ENCODE results near the gene CMKLR1.

Gene CMKLR1

DNA sequence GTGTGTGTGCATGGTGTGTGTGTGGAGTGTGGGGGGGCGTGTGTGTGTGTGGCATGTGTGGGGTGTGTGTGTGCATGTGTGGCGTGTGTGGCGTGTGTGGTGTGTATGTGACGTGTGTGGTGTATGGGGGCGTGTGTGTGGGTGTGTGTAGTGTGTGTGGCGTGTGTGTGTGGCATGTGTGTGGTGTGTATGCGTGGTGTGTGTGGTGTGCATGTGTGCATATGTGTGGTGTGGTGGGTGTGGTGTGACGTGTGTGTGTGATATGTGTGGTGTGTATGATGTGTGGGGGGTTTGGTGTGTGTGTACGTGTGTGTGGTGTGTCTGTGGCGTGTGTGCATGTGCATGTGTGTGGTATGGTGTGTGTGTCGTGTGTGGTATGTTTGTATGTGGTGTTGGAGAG lies 24.1 kb upstream of the CMKLR1 start:
- no peak for DNase-seq

DNA sequence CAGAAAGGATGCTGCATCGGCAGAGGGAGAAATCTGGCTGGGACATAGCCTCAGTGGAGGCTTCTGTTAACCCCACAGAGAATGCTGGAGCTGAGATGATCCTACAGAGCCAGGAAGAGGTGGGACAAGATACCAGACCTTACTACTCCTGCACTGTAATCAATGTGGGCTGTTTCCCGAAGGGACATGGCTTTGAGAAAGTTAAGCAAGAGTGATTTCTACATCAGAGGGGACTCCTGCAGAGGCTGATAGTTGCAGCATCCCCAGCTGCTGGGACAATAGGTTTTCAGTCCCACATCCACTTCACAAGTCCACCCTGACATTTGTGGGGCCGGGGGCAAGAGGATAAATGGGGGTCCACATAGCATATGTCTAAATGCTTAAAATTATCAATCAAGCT lies 22.5 kb upstream of the CMKLR1 start:
- DNase-seq, result no peak

DNA sequence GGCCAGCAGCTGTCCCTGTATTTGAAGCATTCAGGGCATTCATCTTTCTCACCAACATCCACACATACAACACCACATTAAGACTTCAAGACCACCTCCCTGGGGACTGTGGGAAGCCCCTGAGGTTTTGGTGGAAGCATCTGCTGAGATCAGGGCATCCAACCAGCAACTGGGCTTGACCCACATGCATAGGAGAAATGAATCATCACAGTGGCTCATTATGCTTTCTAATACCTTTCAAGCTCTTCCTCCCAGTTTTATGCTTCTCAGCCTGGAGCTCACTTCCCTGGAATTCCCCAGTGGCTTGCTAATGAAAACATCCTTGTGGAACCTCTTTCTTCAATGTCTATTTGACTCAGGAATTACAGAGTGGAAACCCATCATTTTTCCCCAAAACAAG lies 21.4 kb upstream of the CMKLR1 start:
- DNase-seq, result no peak

DNA sequence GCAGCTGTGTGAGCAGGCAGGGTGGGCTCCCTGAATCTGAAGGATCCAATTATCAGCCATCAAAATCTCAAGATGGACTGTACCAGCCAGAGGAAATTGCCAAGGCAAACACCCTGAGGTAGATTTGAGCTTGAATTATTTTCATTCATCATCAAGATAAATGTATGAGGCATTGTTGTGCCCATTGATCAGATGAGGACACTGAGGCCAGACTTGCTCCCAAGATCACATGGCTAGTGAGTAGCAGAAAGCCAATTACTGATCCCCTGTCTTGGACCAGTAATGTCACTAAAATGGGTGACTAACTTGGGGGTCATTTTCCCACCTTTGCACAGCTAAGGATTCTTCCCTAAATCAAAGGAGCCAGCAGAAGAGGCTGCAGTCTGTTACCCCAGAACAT lies 20.9 kb upstream of the CMKLR1 start:
- no peak for DNase-seq

DNA sequence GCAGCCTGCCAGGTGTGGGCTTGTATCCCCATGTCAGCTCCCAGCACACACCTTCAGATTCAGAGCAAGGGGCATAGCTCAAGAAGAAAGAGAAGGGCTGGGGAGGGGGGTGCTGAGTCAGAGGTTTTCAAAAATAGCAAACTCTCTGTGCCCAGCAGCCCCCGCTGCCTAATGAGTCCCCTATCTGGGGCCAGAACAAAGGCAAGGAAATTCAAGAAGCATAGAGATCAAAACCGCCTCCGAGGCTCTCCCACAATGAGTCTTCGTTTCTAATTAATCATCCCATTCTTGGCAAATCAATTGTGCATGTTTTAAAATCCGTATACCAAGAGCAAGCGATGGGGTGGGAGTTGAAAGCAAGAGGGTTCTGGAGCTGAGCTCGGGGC lies 19.5 kb upstream of the CMKLR1 start:
- peak in 4 of 51 donors; percentile 7 to 70 (median 38) for DNase-seq

DNA sequence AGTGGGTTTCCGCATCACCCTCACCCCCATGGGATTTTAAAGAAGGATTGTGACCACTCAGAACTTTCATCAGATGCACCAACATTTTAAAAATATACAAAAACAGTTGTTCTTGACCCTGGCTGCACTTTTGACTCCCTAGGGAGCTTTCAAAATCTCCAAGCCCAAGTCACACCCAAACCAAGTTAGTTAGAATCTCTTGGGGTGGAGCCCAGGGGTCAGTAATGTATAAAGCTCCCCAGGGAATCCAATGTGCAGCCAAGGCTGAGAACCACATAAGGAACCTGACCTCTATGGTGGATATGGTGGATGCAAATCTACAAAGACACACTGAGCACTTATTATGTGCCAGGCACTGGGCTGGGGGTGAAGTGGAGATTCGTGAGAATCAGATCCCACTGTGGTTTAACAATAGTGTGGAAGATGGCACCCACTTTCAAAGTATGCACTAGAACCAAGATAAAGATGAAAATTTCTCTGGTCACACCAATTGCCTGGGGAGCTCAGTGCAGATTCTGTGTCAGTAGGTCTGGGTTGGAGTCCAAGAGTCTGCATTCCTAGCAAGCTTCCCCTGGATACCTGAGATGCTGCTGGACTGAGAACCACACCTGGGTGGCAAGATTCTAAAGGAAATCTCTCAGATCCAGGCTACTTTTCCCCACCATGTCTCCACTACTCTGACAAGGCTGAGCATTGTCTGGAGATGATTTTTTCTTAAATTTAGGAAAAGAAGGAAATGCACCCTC lies 18.9 kb upstream of the CMKLR1 start:
- no peak for DNase-seq

DNA sequence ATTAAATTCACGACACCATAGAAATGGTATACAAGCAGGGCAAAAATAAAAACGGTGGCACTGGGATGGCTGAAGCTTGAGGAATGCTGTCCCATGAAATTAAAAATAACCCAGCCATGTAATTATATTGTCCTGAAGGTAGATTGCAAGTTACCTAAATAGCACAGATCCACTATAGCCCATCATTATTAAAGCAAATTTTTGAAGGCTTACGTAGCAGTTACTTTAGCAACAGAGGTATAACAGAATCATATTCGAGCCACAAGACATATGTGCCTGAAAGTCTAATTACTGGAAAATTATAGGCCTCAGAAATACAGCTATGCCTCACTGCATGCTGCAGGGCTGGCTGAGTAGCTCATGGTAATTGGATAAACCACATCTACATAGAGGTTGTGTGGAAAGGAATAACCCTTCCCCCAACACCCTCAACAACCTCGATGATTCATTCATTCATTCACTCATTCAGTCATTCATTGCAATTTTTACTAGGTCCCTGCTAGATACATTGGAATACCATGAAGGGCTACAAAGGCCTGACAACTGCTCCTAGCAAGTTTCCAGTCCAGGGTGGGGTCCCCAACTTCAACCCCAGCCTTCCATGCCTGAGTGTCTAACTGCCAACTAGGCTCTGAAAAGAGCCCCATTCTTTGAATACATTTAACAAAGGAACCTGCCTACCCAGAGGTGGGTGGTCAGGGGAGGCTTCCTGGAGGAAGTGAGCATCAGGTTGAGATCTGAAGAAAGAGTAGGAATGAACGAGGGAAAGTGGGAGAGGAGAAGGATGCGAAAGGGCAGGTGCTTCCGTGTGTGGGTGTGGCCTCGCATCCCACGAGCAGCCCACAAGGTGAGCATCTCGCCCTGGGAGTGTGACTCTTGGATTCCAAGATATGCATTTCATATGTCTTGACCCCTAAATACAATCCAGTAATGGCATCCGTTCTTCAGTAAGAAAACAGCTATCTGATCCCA lies 18.0 kb upstream of the CMKLR1 start:
- DNase-seq, result no peak

DNA sequence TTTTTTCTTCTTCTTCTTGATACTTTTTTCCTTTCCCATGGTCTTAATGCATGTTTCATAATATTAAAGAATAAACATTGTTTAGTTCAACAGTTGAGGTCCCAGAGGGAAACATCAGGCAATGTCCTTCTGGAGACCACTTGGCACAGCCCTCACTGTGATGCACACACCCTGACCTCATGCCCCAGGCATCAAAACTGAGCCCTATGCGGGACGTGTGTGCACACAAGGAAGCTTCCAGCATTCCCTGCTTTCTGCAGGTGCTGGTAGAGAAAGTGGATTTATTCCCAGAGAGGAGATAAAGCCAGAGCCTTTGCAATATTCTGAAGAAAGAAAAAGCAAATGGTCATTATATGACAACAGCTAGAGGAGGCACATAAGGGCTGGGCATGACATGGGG lies 16.0 kb upstream of the CMKLR1 start:
- no peak for DNase-seq

DNA sequence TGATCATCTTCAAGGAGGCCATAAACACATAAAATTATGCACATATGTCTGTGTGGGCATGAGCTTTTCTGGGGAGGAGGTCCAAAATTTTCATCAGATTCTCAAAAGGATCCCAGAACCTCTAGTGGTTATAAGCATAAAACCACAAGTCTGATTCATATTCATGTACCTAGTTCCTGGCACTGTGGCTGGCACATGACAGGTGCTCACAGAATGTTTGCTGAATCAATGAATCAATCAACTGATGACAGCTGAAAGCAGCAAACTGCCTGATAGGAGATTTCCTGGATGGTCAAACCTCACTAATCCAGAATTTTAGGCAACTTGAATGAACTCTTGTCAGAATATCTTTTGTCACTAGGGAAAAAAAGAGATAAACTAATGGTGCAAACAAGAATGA lies 13.5 kb upstream of the CMKLR1 start:
- no peak for DNase-seq

DNA sequence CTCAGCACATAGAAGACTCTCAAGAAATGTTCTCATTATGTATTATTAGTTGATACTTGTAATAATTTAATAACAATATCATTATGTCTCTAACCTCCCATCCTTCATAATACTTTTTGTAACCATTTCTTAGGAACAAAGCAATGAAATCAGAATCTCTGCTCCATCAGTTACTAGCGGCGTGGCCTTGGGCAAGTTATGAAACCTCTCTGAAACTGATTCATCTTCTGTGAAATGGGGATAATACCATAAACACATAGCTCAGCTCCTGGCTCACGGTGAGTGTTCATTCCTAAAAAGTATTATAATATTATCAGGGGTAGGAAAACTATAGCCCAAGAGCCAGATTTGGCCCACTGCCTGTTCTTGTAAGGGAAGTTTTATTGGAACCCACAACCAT lies 11.4 kb upstream of the CMKLR1 start:
- DNase-seq, result no peak

DNA sequence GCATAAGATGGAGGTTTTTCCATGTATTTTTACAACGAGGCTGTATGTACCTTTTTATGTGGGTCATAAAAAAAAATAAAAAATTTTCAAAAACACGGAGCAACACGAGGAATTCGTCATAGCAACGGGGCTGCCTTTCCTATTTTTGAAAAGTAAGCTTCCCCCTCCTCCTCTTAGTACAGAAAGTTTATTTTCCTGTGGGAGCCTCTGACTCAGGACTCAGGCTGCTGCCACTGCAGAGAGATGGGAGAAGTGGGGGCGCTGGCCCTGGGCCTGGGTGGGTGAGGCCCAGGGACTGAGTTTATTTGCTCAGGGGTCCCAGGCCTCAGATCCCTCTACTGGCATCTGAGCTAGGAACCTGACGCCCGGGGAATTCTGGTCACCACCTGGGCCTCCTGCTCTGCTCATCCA lies 10.2 kb upstream of the CMKLR1 start:
- peak in 2 of 51 donors; percentile 11 to 33 for DNase-seq

DNA sequence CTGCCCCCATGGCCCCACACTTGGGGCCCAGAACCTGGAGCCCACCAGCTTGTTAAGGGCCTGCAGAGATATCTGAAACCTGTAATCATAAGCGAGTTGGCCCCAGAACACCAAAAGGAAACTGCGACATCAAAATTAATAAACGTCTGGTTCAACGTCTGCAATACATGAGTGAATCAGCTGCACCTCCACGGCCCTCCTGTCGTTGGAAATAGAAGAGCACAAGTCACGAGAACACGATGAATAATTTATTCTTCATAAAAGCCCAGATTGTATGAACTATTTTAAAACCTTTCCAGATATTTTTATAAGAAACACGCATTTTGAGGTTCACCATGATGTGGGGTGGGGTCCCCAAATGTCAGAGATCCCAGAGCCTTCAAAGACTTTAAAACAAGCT lies 9.7 kb upstream of the CMKLR1 start:
- peak in 1 of 51 donors; percentile 73 for DNase-seq

DNA sequence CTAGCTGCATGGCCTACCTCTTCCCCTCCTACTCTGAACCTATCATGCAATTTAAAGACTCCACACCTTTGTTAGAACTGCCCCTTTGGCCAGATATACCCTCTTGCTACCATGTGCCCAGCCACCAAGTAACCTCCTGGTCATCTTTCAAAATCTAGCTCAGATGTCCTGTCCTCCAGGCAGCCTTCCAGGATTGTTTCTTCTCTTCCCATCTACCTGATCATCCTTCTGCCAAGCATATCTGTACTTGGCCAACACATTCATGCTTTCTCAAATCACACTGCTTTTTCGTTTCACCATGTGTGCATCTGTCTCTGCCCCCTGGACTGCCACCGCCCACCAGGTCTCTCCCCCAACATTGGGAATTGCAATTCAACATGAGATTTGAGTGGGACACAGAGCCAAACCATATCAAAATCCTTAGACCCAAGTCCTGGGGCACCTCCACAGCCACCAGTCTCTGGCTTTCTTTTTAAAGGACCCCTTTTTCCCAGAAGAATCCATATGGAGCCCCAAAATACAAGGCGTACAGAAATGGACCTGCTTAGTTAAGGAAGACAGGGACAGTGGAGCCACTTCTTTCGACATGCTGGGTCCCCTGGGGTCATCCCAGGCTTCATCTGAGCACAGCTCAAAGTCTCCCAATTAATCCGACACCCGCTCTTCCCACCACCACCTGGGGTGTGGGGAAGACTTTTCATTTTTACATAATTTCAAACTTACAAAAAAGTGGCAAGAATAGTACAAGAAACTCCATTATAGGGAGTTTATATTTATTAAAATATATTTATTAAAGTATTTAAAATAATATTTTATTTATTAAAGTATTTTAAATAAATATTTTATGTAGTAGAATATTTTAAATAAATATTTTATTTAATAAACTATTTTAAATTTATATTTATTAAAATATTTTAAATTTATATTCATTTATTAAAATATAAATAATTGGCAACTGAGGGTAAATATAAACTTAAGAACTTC lies 7.9 kb upstream of the CMKLR1 start:
- no peak for DNase-seq

DNA sequence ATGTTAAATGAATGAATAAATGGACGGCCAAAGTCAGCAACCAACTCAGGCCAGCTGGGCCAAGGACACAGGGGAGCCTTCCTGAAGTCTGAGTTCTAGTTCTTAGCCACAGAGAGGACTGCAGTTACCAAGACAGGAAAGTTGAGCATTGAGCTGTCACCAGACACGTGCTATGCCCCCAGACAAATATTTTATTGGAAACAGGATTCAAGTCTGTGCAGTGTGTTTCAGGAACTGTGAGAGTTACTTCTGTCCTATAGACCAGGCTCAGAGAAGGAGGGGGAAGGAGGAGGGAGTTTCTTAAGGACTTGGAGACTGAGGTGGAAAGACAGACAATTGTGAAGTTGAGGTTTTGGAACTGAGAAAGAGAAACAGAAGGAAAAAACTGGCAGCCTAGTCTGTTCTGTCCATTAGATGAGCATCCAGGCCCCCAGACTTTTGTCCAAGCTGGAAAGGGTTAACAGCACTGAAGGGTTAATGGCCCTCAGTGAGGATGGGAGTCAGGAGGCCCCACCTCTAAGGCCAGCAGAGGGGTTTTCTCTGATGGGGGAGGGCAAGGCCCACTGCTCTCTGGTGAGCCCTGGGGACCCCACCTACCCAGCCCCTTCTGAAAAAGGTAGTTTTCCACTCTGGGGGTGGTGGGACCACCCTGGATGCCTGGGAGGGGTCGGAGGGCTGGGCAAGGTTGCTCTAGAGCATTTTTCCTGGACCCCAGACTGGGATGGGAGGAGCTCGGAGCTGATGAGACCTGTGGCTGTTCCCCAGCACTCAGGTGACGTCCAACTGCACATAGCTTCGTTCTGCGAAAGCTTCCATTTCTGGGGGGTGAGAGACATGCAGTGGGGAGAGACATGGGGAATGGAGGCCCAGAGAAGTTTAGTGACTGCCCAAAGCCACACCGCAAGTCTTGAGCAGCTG lies 6.9 kb upstream of the CMKLR1 start:
- no peak for DNase-seq

DNA sequence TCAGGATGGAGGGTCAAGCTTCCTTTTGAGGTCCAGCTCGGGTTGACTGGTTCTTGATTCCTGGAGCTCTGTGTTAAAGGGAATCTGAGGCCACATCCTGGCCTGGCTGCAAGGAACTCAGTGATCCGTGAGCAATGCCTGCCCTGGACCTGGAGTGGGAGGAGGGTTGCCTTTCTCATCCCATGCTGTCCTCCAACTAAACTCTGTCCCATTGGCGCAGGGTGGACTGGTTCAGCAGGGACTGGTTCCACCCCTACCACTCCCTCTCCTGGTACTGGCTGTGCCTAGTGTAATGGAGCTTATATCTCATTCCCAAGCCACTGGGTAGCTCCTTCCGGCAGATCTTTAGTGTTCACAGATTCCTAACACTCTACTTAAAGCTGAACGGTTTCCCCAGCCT lies 3.9 kb upstream of the CMKLR1 start:
- no peak for DNase-seq

DNA sequence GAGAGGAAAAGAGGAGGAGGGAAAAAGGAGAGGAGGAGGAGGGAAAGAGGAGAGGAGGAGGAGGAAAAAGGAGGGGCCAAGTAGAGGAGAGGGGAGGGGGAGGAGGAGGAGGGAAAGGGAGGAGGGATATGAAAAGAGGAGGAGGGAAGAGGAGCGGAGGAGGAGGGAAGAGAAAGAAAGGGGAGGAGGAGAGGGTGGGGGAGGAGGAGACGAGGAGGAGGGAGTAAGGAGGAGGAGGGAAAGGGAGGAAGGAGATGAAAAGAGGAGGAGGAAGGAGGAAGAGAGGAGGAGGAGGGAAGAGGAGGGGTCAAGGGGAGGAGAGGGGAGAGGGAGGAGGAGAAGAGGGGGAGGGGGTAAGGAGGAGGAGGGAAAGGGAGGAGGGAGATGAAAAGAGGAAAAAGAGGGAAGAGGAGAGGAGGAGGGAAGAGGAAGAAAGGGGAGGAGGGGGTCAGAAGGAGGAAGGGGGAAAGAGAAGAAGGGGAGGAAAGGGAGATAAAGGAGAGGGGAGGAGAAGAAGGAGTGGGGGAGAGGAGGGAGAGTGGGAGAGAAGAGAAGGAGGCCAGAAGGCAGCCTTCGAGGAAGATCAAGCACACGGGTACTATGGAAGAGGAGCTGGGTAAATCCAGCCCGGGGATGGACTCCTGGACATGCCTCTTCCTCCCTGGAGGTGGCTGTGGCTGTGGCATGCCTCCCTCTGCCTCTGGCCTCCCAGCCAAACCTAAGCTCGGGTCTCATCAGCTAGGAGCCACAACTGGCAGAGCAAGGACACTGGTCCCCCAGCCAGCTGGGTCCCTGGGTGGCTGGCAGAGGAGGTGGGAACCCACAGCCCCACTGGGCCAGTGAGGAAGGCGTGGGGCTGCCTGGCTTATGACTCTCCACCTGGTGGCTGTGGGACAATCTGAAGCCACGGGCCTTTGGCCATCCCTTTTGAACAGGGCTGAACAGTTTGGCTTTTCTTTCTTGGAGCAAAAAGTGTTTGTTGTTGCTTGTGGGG lies 3.0 kb upstream of the CMKLR1 start:
- DNase-seq, result no peak

DNA sequence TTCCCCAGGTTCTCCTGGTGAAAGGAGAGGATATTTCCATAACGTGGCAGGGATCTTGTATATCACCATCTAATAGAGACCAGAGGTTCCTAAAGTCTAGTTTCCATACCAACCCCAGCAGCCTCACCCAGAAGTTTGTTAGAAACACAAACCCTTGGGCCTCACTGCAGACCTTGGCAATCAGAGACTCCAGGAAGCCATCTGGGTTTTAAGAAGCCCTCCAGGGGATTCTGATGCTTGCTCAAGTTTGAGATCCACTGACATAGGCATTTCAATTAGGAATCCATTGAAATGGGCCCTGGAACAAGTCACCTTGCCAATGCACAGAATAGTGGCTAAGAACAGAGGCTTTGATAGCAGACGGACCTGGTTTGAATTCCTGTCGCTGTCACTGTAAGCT lies 2.2 kb upstream of the CMKLR1 start:
- DNase-seq, result no peak

DNA sequence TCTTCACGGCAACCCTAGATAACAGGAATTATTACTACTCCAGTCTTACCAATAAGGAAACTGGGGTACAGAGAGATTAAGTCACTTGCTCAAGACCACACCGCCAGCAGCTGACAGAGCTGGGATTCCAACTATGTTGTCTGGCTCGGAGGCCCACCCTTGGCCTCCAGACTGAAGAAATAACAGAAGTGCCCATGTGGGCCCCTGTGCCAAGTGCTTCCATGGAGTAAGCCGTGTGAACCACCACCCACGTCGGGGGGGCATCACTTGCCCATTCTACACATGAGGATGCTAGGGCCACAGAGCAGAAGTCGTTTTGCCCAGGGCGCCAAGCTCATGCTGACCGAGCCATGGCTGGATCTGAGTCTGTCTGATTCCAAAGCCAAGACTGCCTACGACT lies 926 bp upstream of the CMKLR1 start:
- peak in 8 of 51 donors; percentile 4 to 26 (median 10) for DNase-seq
